NCI-H1048 (cell line): ENCODE measurements around the gene PARG.
A peak's percentile ranks its signal among the peaks of the same experiment; 100 is the strongest.
"Not testable (repeated sequence)": the region's sequence is repeated elsewhere in the genome, so short reads cannot be mapped to it uniquely, and the experiment has no call there.

Experiments used
- DNase-seq: peaks from one replicate; lab custom pipeline; 2025; lab: John Stamatoyannopoulos, UW

Gene PARG

DNA sequence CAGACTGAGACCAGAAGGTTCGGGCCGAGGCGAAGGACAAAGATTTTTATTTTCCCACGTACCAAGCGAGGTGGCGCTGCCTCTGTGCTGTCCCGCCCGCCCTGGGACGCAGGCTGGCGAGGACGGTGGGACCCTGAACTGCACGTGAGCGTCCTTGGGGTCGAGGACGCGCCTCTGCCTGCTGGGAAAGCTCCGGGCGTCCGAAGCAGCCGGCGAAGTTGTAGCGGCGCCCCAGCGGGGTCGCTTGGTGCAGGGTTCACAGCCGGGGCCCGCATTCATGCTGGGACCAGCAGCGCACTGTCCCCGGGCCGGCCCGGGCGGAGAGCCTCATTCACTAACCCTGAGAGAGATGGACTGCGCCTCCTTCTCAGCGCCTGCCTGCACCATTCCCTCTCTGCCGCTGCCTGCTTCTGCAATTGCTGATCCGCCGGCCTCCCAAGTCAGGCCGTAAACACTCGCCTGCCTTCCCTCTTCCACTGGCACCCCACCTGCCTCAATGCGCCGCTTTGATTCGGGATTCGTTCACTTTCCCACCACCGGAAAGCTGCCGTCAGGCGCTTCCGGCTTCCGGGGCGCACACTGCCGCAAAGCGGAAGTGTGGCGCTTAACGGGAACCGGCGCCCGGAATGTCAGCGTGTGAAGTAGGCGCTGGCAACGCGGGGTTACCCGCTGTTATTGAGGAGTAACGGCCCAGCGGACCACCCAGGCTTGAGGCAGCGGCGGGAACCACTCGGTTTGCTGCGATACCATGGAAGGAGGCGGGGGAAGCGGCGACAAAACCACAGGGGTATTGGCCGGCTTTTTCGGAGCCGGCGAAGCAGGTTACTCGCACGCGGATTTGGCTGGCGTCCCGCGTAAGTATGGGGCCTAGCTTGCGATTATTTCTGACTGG, at the start of gene PARG, which contains the start of gene TIMM23B:
PARG (minus strand) TSS at position 581 of the 892 bp plus-strand sequence; CDS start at position 279, 302 bp downstream.
TIMM23B (plus strand) TSS at position 607 of the 892 bp plus-strand sequence; CDS start at position 749, 142 bp downstream.
- peak; percentile 60 for DNase-seq

DNA sequence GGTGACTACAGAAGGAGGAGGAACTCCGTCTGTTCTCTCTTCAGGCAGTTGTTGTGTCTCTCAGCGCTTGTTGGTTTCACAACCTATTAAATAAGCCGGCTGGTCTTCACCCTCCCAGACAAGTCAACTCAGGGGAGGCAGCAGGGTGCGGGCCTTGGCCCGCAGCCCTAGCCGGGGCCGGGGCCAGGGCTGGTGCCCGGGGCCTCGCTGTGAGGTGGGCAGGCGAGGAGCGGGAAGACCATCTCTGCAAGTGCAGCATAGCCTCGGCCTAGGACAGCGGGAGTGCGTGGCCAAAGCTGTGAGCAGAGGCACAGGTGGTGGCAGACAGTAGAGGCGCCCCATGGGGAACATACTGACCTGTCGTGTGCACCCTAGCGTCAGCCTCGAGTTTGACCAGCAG, 46.5 kb upstream of the PARG start, which contains the start of gene AGAP6:
AGAP6 (plus strand) TSS at position 31 of the 400 bp plus-strand sequence; CDS start at position 341, 310 bp downstream.
- not testable (repeated sequence) for DNase-seq

DNA sequence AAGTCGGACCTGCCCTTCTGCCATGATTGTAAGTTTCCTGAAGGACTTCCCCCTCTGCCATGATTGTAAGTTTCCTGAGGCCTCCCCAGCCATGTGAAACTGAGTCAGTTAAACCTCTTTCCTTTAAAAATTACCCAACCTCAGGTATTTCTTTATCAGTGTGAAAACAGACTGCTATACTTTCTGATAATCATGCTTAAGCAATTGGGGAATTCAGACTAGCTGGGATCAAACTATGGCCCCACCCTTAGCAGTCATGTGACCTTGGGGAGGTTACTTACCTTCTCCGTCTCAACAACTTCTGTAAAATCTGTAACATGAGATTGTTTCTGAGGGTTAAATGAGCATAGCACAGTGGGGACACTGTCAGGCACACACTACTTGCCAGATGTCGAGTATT, 45.4 kb upstream of the PARG start:
- DNase-seq, result not testable (repeated sequence)

DNA sequence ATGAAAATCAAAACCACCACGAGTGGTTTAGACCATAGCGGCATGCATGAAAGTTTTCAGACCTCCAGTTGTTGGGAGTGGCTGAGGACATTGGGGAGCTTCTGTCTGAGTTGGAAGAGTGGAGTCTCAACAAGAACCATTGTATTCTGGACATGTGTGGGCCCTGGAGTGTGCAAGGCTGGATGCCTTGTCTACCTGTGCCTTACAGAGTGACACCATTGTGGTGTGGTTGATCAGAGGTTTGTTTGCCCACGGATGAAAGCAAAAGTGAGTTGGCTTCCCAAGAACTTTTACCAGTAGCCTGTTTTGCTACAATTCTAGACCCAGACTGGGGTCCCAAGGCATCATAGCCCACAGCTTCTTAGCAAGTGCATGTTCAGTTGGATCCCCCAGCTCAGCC, 35.9 kb upstream of the PARG start:
- not testable (repeated sequence) for DNase-seq

DNA sequence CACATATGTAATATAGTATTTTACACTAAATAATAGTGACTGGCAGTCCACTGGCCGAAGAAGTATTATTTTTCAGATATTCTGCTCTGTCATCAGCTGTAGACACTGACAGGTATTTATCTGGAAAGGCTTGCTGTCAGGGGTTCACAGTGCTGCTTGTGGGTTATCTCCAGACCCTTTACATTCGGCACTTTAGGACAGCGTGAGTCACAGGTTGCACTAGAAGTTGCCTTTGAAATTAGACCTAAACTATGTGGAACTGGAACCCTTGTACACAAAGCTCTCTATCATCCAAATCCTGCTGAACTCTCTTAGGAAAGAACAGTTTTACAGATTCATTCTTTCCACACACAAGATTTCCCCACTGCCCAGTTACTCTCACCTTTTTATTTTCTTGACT, 30.3 kb upstream of the PARG start:
- DNase-seq, result not testable (repeated sequence)

- DNase-seq, result not testable (repeated sequence)
These were observed 29.6 kb upstream of the PARG start for GRCh38 chr10:49971466-49971865.

- not testable (repeated sequence) for DNase-seq
These were observed 28.6 kb upstream of the PARG start for GRCh38 chr10:49970331-49970857.

DNA sequence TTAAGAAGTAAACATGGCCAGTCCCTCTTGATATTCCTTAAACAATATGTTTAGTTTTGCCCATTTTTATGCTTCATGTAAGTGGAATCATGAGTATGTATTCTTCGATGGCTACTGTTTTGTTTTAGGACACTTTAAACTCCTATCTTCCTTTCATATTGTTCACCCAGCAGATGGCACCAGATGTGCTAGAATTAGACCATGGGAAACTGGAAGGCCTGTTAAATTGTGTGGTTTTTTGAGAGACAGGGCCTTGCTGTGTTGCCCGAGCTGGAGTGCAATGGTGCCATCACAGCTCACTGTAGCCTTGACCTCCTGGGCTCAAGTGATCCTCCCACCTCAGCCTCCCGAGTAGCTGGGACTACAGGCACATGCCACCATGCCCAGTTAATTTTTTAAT, 11.3 kb upstream of the PARG start:
- not testable (repeated sequence) for DNase-seq

GRCh38 chr10:49952006-49952405, 10.2 kb upstream of the PARG start:
- DNase-seq, result not testable (repeated sequence)

DNA sequence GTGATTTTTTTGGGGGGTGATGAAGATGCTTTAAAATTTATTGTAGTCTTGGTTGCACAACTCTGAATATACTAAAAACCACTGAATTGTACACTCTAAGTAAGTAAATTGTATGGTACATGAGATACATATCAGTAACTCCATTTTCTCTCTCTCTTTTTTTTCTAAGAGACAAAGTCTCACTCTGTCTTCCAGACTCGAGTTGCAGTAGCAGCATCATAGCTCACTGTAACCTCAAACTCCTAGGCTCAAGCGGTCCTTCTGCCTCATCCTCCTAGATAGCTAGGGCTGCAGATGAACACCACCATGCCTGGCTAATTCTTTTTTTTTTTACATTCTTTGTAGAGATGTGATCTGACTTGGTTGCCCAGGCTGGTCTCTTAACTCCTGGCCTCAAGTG, 6.9 kb upstream of the PARG start:
- DNase-seq, result not testable (repeated sequence)

DNA sequence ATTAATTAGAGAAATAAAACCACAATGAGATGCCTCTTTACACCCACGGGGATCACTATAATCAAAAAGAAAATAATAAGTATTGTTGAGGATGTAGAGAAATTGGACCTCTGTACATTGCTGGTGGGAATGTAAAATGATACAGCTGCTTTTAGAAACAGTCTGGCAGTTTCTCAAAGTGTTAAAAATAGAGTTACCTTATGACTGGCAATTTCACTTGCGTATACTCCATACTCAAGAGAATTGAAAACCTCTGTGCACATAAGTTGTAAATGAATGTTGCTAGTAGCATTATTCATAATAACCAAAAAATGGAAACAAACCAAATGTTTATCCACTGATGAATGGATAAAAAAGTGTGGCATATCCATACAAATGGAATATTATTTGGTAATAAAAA, 6.3 kb upstream of the PARG start:
- not testable (repeated sequence) for DNase-seq

- DNase-seq, result not testable (repeated sequence)
These were observed 1.8 kb upstream of the PARG start for GRCh38 chr10:49943607-49944006.

DNA sequence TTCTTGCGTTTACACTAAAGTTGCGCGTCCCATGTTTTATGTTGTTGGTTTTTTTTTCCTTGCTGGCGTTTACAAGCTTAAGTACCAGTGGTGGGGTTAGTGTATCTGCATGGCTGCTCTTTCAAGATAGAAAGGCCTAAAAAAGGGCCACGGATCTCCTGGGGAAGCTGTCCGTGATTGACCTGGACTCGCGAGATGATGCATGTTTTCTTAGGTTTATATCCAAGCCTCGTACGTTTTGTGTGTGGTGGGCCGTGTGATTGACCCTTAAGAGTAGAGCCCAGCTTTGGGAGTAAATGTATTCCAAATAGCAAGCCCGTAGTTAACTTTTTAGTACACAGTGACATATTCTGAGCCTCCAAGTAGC, 495 bp upstream of the PARG start:
- not testable (repeated sequence) for DNase-seq

DNA sequence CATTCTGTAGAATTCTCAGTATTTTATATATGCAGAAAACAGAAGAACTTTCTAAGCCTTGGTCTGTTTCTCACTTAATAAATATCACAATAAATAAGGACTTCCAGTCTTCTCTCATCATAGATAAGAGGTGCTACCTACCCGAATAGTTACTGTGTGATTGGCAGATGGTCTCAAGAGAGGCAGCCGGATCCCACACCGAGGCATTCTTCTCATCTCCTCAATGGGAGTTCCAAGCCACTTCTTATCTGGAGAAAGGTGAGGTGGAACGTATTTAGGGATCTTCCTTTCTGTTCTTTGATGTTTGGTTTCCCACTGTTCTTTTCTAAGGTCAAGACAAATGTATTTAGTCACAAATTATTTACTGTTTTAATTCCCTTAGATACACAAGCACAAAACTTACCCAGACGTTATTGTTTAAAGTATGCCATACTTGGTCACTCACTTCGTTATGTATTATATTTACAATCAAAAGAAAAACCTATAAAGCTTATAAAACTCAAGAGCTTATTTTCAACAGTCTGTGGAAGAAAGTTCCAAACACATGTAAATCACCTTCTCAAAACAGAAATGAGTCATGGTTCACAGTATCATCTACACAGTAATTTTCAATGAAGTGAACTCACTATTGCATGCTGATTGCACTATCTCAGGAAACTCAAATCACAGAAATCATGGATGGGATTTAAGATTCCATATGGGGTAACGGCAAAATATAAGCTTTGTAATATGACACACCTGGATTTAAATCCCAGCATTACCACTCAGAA, 9.7 kb downstream of the PARG start:
- DNase-seq, result not testable (repeated sequence)

- not testable (repeated sequence) for DNase-seq
These were observed 10.6 kb downstream of the PARG start for GRCh38 chr10:49931276-49931675.

GRCh38 chr10:49923572-49923971, 18.3 kb downstream of the PARG start:
- not testable (repeated sequence) for DNase-seq

- not testable (repeated sequence) for DNase-seq
These were observed 19.8 kb downstream of the PARG start for GRCh38 chr10:49922041-49922440.

- DNase-seq, result not testable (repeated sequence)
These were observed 23.9 kb downstream of the PARG start for GRCh38 chr10:49917927-49918326.

GRCh38 chr10:49916451-49916850, 25.4 kb downstream of the PARG start:
- not testable (repeated sequence) for DNase-seq

GRCh38 chr10:49910295-49910694, 31.5 kb downstream of the PARG start:
- not testable (repeated sequence) for DNase-seq

DNA sequence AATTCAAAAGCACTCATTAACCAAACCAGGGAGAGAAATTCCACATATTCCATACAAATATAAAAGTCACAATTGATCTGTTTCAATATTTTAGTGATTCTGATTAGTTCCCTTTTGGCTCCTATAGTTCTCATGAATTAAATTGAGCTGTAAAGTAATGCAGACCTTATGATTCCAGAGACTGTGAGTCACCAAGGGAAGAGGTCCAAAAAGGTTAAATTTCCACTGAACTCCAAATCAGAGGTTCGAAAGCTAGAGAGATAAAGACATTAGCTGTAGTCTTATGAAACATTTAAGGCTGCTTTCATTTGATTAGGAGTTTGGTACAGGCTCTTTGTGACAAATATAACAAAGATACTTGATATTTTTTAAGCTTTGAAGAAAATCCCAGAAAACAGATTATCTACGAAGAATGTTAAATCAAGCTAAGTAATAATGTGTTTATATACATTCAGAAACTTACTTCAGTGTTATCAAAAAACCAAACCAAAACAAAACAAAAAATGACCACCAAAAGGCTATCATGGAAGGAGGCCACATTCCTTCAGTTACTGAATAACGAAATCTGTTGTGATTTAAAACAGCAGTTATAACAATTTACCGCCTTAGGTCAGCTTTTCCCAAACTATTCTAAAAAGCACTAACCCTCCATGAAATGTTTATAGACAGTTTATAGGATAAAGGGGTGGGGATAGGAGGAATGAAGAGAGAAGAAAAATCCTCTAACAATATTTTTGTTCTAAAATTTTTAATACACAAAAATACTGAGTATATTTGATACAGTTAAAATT, 33.3 kb downstream of the PARG start:
- not testable (repeated sequence) for DNase-seq
